NCI-H187 treated with DMSO at 0.1 percent for 48 hours (cell line): ENCODE results near the gene USP48.
"Not testable (repeated sequence)": the region's sequence is repeated elsewhere in the genome, so short reads cannot be mapped to it uniquely, and the experiment has no call there.

Experiments
- DNase-seq: peaks from one replicate; lab custom pipeline; 2025; lab: John Stamatoyannopoulos, UW

The USP48 gene

GRCh38 chr1:21700094-21700493 lies 82.9 kb downstream of the USP48 start:
- no peak for DNase-seq

DNA sequence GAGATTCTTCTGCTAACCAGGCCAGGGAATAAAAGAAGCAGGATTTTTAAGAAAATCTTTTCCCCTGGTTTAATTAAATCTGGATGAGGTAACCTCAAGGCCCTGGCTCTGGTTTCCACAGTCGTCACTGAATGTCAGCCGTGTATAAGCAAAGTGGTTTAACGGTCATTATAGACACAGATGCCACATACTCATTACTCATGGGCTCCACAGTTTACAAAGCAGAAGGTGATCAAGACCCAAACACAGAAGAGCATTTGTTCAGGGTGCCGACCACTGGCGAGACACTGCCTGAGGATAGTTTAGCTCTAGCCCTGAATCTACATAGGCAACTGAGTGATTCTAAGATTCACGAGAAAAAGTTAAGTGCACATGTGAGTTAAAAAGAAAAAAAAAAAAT lies 86.0 kb downstream of the USP48 start:
- DNase-seq: no peak

DNA sequence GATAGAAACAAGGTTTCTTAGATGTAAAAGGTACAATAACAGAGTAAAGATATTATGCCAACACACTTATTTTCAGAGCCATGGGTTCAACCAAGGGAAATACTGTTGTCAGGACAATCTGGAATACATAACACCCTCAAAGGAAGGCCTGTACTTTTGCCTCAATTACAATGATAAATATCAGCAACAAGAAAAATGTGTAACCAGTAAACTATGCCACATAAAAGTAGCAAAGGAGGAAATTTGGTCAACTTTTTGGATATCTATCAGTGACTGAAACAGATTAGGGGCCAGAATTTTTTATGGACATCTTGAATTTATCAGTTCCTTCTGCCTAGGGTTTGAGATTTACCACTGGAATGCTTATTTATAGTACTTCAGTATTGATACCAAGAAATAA lies 89.2 kb downstream of the USP48 start:
- DNase-seq: no peak

DNA sequence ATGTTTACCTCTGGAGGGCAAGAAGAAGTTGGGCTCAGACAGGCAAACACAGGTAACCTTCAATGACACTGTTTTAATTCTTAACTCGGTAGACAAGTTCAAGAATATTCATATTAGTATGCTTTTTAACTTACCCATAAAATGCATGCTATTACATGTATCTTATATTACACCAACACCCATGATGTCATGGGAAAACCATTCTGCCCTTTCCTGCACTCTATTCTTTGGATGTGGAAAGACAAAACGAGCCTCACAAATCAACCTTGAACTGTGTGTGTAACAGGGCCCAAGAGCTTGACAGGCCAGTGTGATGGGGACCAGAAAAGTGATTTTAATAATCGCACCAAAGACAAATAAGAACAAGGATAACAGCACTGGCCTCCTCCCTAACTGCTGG lies 91.2 kb downstream of the USP48 start:
- DNase-seq: no peak

DNA sequence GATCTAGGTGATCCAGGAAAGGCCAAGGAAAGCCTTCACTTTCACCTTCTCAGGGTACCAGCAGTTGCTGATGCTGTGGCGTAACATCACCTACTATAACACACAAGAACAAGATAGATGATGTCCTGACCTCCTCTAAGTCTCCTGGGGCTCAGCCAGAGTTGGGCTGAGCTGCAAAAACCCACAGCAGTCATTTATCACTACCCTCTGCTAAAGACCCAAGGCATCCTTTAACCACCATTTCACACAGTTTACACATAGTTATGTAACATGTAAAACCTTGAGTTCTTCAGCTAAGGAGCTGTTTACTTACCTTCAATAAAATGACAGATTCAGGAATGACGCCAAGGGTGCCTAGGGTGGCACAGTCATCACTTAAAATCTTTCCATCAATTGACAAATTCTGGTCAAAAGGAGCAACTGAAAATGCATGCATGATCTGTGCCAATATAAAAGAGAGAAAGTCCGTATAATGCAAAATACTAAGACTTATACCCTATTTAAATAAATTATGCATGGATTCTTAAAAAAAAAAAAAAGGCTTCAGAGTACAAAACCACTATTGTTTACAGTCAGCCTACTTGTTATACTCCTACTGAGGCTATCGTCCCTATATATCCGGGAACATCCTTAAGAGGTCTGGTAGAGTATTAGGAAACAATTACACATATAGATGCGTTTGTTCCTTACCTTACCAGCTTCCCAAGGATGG lies 93.1 kb downstream of the USP48 start:
- no peak for DNase-seq

DNA sequence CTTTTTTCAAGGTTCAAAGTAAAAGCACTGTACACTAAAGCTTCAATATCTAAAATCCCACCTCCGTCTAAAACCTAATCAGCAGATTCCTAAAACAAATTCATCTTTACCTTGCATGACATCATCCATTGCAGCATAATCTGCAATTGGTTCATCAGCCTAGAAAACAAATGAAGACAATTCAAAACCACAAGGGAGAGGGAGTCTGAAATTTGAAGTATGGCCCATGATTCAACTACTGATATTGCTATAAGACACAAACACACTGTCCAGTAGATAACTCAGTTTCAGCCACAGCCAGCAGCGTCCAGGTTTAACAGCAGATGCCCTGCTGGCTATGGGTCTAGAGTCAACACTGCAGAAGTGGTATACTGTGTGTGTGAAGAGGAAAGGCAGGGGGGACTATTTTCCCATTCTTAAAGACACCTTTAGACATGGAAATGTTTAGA lies 95.8 kb downstream of the USP48 start:
- no peak for DNase-seq

GRCh38 chr1:21685946-21686678 lies 96.8 kb downstream of the USP48 start:
- DNase-seq: no peak

DNA sequence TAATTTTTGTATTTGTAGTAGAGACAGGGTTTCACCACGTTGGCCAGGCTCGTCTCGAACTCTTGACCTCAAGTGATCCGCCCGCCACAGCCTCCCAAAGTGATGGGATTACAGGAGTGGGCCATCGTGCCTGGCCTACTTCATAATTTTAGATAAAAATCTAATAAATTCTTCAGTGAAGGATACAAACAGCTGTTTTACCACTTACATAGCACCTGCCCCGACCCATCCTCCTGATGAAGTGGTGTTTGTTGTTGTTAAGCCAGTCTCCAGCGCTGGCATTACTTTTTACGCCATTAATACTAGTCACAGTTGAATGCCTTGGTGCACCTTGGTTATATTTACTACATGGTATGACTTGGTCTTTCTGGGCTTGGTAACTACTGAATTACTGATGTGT lies 101.5 kb downstream of the USP48 start:
- DNase-seq: no peak

GRCh38 chr1:21680918-21681317 lies 102.0 kb downstream of the USP48 start:
- no peak for DNase-seq

DNA sequence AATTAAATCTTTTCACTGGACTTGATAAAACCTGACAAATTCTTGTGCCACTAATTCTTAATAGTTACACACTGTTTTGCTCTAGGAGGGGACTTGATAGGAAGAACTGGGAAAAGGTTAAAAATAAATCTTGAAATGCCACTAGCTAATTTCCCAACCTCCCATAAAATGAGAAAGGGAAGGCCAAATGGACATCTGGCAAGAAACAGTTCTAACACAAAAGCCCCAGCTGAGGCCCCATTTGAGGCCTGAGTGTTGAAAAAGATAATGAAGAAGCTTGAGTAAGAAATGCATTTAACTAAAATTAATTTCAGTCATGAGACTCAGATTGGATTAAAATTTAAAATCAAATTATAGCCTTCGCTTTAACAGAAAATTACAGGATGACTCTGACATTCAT lies 102.6 kb downstream of the USP48 start:
- DNase-seq: no peak

DNA sequence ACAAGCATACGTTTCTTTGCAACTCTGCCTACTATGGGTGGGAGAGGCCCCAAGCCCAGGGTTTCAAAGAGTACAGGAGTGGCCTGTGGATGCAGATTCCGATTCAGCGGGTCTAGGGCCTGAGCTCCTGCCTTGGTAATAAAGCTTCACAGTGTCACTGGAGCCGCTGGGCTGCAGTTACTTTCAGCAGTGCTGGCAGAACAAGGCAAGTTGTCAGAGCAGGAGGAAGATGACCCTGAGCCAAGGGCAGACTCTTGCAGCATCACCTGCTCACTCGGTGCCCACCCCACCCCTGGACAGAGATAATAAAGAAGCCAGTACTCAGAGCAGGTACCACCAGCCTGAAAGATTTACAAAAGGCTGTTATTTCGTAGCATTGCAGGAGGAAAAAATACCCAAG lies 105.8 kb downstream of the USP48 start:
- no peak for DNase-seq

DNA sequence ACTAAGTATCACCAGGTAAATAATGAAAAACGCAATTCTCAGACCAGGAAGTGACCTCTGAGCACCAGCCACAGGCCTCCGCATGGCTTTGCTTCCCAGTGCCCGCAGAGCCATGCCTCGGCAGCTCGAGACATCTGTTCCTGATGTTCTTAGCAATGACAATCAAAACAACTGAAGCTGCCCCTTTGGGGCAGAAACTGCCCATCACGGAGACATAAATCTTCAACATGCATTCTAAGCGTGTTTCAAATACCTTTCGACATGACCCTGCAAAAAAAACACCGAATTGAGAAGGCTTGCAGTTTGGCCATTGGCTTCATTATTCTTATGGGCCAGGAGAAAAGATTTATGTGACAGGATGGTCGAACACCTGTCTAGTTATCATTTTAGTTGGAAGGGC lies 108.0 kb downstream of the USP48 start:
- DNase-seq: no peak

DNA sequence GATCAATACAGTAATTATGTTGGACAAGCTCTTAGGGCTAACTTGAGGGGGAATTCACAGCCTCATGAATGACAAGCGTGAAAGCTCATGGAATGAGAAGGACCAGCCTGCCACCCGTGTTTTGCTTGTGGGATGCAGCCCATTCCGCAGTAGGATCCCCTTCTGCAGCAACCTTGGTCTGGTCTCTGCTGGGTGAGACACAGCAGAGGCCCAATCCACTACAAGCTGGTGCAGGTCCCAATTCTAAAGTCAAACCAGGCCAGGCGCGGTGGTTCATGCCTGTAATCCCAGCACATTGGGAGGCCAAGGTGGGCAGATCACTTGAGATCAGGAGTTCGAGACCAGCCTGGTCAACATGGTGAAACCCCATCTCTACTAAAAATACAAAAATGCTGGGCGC lies 109.1 kb downstream of the USP48 start:
- not testable (repeated sequence) for DNase-seq

DNA sequence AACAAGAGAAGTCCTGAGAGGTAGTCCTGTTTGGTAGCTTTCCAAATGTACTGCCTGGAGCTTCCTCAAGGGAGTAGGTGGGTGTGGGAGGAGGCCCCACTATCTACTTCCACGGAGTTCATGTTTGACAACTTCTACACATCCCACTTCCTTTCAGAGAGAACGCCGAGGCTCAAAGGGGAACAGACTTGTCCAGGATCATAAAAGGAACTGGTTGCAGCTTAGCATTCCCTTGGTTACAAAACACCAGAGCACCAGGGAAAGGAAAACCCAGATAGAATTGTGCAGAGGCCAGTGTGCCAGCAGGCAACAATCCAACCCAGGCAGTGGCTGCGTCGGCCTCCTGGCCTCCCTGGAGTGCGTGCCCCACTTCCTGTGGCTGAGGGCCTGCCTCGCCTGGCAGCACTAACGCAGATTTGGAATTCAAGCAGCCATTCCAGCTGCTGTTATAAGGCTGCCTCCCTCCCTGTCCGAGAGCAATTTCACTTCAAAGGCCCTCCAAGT lies 109.6 kb downstream of the USP48 start:
- no peak for DNase-seq

DNA sequence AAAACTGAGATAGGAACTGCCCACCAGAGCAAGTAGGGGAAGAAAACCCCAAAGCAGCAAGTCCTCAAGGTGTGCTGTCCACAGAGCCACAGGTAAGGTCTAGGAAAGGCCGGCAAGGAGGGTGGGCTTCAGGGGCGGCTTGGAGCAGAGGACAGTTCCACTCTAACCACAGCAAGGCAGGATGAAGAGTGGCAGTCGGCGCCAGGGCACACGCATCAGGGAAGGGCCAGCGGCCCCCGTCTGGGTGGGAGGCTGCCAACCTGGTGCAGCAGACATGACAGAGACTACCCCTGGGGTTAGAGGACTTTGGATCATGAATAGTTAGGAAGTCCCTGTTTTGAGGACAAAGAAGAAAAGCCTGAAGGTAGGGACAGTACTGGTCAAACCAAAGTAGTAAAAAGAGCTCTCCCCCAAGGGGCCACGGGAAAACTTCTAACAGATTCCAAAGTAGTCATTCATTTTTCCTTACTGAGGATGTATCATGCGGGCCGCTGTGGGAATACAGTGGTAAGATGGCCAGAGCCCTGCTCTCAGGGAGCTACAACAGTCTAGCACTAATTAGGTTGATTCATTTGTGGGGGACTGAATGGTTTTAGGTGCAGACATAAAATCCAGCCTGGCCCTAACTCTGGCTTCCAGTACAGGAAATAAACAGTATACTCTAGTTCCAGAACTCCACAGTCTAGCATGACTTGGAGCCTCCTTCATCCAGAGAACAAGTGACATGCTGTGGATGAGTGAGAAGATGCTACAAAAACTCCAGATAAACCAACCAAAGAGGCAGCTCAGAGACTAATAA lies 110.3 kb downstream of the USP48 start:
- DNase-seq: no peak

DNA sequence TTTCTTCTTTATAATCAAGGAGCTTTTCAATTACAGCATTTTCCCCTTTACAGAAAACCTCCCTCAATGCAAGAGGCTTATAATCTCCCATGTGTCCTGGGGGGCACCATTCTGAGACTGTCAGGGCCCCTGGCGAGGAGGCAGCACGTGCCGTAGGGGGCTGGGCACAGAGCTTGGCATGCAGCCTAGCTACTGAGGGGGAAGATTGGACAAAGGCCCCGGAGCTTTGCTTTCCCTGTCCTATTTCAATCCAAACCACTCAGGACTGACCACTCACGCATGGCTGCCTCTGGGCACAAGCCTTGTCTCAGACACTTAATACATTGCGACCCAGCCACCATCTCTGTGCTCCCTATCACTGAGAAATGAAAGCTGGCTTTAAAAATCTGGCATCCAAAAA lies 111.0 kb downstream of the USP48 start:
- DNase-seq: no peak

- DNase-seq: no peak
These were observed 111.7 kb downstream of the USP48 start for GRCh38 chr1:21670956-21671902.

- no peak for DNase-seq
These were observed 112.7 kb downstream of the USP48 start for GRCh38 chr1:21670059-21670881.

DNA sequence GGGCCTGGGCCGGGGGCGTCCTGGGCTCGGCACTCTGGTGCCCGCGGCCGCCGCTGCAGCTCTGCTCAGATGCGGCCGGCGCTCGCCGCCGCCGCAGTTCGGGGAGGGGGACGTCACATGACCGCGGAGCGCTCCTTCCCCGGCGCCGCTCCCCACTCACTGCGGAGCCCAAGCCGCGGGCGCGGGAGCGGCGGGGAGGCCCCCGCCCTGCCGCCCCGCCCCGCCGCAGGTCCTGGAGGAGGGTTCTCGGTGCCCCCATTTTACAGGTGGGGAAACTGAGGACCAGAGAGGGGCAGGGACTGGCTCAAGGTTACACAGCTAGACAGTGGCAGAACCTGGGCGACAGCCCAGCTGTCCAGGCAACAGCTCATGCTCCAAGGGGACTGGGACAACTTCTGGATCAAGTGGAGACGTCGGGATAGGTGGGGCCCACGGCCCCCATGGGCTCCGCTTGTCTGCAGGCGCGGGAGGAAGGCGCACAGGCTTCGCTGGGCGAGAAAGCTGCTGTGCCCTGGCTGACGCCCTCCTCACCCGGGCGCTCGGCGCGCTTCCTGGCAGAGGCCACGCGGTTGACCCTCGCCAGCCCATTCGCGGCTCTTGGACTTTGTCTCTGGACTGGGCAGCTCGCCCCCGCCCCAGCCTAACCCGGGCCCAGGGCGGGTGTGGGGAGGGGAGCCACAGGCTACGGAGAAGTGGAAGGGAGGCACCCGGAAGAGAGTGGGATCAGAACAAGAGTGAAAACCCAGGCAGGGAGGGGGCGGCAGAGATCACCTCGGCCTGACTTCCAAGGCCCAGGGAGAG lies 113.5 kb downstream of the USP48 start, which contains the start of gene RAP1GAP:
Gene RAP1GAP, minus strand, starts transcription at position 100 of the 801 bp plus-strand sequence. CDS start 49,325 bp downstream, outside the sequence.
- no peak for DNase-seq

- no peak for DNase-seq
These were observed 114.0 kb downstream of the USP48 start for GRCh38 chr1:21668951-21669257.
